ENCODE measurements around the gene CCDC57. TPM values are rescaled to one million over a fixed set of nuclear protein-coding genes. Genes with fewer than 3 reads are reported as not detected.
A peak's percentile ranks its signal among the peaks of the same experiment; 100 is the strongest.

CCDC57 gene
- total RNA-seq, 6 experiments from 2014 or later = 10.1 to 37.4 (median 17.2) TPM

DNA sequence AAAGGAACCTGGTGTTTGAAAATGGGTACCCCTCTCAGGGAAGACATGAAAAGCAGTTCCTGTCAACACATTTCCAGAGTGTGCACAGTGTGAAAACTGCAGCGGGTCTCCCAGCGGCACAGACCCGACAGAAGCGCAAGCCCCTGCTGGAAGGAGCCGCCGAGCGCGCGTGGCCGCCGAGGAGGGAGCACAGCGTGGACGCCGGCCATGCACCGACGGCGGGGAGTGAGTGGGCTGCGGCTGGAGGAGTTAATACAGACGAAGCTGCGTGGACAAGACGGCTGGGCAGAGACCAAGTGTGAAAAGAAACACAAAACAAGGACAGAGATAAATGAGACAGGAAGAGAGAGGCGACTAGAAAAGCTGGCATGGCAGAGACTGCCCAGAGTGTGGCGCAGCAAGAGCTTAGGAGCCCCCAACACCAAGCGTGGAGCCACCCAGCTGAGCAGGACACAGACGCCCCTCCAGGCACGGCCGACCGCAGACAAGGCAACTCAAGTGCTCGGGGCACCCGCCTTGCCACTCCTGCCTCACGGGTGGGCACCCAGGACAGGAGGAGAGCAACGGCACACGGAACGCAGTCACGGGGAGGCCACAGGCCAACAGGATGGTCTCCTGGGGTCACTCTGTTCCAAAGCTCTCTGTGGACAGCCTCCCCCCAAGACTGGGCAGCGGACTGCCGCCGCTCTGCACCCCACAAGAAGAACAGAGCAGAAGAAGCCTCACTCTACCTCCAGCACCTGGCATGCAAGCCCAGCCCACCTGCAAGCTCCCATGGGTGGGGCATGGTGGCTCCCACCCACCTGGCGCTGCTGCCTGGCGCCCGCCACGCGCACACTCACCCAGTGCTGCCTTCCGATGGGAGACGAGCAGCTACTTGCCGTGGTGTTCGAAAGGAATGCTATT, 32.7 kb upstream of the CCDC57 start:
- Histone ChIP-seq H3K9me3 (no peaks in the 10 kb centered on the region), H3K36me3 (peaks cover 16 to 73% (median 42%) of the 10 kb centered on the region in 4 donors), H3K4me3 (no peak overlapping the region), H3K27ac (no peak overlapping the region), H3K27me3 (no peaks in the 10 kb centered on the region), H3K4me1 (peaks cover 4 to 33% (median 25%) of the 10 kb centered on the region in 4 donors)
- ATAC-seq = no peak
- intact Hi-C loops (cut with DNase I) = no loop called here
- no peak for DNase-seq
- WGBS (ENCODE audit: insufficient coverage, low coverage, low lambda C conversion rate, missing lambda C conversion rate) = 92% methylated on average over 25 of the region's 47 CpGs
- TF ChIP-seq POLR2A (IDR thresholded peaks at IDR 0.05) = no peak
- TF ChIP-seq, protein P1, sequence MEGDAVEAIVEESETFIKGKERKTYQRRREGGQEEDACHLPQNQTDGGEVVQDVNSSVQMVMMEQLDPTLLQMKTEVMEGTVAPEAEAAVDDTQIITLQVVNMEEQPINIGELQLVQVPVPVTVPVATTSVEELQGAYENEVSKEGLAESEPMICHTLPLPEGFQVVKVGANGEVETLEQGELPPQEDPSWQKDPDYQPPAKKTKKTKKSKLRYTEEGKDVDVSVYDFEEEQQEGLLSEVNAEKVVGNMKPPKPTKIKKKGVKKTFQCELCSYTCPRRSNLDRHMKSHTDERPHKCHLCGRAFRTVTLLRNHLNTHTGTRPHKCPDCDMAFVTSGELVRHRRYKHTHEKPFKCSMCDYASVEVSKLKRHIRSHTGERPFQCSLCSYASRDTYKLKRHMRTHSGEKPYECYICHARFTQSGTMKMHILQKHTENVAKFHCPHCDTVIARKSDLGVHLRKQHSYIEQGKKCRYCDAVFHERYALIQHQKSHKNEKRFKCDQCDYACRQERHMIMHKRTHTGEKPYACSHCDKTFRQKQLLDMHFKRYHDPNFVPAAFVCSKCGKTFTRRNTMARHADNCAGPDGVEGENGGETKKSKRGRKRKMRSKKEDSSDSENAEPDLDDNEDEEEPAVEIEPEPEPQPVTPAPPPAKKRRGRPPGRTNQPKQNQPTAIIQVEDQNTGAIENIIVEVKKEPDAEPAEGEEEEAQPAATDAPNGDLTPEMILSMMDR (IDR thresholded peaks at IDR 0.05) = no peak

DNA sequence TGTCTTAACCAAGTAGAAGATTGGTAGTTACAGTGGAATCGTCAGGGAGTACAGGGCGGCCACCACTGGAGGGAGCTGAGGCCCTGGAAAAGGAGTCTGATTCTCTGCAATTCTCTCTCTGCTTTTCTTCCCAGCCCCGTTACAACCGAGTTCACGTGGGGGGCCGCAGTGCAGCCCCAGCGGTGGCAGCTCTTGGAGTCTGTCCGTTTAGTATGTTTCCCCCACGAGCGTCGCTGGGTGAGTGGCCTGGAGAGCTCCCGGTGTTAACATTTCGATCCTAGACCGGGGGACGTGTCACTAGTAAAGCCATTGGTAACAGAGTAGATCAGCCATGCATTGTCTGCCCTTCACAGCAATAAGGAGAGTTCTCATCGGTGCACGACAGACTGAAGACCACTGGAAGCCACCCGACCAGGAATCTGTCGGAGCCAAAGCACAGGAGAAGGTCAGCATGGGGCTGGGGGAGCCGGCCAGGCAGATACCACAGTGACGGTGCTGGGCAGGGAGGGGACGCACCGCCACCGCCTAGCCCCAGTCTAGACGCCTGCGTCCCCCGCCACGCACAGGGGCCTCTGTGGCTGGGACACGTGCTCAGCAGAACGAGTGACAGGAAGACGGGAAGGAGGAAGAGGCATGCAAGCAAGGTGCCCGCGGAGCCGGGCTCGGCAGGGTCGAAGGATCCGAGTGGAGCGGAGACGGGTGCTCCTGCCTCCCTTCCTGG, 31.9 kb upstream of the CCDC57 start:
- Histone ChIP-seq H3K9me3 (no peaks in the 10 kb centered on the region), H3K27me3 (no peaks in the 10 kb centered on the region), H3K4me1 (peaks cover 4 to 42% (median 32%) of the 10 kb centered on the region in 4 donors), H3K4me3 (no peak overlapping the region), H3K27ac (no peak overlapping the region), H3K36me3 (peaks cover 10 to 65% (median 36%) of the 10 kb centered on the region in 4 donors)
- ATAC-seq = no peak
- TF ChIP-seq, protein P1 (IDR thresholded peaks at IDR 0.05) = peak; percentile 39 to 53 (median 46)
- no peak for TF ChIP-seq POLR2A (IDR thresholded peaks at IDR 0.05)
- WGBS (ENCODE audit: insufficient coverage, low coverage, low lambda C conversion rate, missing lambda C conversion rate) = 73% methylated on average over 16 of the region's 39 CpGs
- intact Hi-C loops (cut with DNase I) = no loop called here
- DNase-seq = no peak

DNA sequence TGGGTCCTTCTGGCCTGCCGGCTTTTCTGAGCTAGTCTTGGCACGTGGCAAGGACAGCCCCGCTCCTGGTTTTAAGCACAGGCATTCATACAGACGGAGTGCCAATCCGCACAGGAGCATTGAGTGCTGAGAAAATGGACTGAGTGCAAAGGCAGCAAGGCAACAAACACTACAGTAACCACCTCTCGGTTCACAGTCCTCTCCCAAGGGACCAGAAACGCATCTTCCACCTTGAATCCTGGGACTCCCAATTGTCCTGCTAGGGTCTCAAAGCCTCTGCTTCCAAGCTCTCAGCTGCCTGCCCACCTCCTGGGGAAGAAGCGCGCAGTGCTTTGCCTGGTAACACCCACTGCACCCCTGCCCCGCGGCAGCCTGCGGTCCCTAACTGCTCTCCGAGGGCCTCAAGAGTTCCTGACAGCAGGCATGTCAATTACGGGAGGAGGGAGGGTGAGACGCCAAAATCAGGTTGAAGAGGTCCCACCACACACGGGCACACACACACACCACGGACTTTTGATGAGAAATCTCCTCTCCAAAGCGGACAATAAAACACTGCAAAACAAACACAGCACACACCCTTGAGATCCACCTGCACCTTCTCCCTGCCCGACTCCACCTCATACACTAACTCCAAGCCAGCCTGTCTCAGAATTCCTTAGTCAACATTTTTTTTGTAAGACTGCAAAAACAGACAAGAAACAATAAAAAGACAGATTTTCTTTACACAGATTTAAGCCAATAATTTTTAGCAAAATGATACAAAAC, 31.2 kb upstream of the CCDC57 start:
- H3K27me3 ChIP-seq = no peaks in the 10 kb centered on the region
- H3K4me3 ChIP-seq = no peak overlapping the region
- peaks cover 4 to 49% (median 36%) of the 10 kb centered on the region in 4 donors for H3K4me1 ChIP-seq
- intact Hi-C loops (cut with DNase I) = no loop called here
- DNase-seq = no peak
- no peaks in the 10 kb centered on the region for H3K9me3 ChIP-seq
- no peak for TF ChIP-seq POLR2A (IDR thresholded peaks at IDR 0.05)
- TF ChIP-seq, protein P1 (IDR thresholded peaks at IDR 0.05) = no peak
- WGBS (ENCODE audit: insufficient coverage, low coverage, low lambda C conversion rate, missing lambda C conversion rate) = 83% methylated on average over 7 of the region's 19 CpGs
- no peak for ATAC-seq
- H3K27ac ChIP-seq = peak overlapping the region in 1 of 3 donors; percentile 13
- H3K36me3 ChIP-seq = peaks cover 6 to 58% (median 29%) of the 10 kb centered on the region in 4 donors

DNA sequence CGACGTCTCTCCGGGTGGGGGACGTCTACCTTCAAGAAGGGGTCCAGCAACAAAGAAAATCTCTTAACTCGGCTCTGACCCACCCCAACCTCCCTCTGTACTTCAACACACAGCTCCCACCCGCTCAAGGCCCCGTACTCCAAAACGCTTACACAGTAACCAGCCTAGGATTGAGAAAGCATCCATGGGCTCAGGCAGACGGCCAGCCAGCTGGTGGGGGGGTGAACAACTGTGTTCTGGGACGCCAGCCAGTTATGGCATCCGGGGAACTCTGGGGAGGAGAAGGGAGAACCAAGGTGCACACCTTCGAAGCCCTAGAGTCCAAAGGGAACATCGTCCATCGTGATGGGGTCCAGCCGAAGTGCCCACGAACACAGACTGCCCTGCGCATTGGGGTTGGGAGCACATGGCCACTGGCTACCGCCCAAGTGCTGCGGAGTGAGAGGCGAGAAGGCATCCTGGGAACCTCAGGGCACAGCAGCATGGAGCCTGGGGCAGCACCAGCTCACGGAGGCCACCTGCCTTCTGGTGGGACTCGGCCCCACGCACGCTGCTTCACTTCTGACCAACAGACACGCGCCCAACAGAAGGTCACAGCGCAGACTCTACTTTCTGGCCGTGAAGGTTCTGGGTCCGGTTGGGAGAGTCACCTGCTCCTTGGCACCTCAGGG, 30.5 kb upstream of the CCDC57 start:
- Histone ChIP-seq H3K27ac (peak overlapping the region; percentile 47 to 80 (median 52)), H3K4me1 (peaks cover 4 to 55% (median 39%) of the 10 kb centered on the region in 4 donors), H3K4me3 (no peak overlapping the region), H3K9me3 (no peaks in the 10 kb centered on the region), H3K36me3 (peaks cover 6 to 51% (median 25%) of the 10 kb centered on the region in 4 donors), H3K27me3 (no peaks in the 10 kb centered on the region)
- peak; percentile 90 to 94 (median 92) for DNase-seq
- 13% methylated on average over 7 of the region's 29 CpGs for WGBS (ENCODE audit: insufficient coverage, low coverage, low lambda C conversion rate, missing lambda C conversion rate)
- intact Hi-C loops (cut with DNase I) = no loop called here
- peak; percentile 45 to 65 (median 50) for ATAC-seq
- no peak for TF ChIP-seq POLR2A (IDR thresholded peaks at IDR 0.05)
- TF ChIP-seq, protein P1 (IDR thresholded peaks at IDR 0.05) = no peak

Measured in right lobe of liver (tissue), 6 donors.